AG04449 (cell line): ENCODE data around the gene LRRC28.

Experiments used
- CTCF ChIA-PET: fragments of 350-600 bp; formaldehyde crosslinking; extraction: SDS; loops from one replicate; lab custom pipeline; 2021; ENCODE audit warnings: antibody characterized with exemption; lab: Yijun Ruan, JAX
- POLR2A ChIA-PET: fragments of 400-600, 350-600 bp; formaldehyde crosslinking; extraction: SDS; loops from one replicate; lab custom pipeline; 2020; ENCODE audit warnings: antibody characterized with exemption, inconsistent platforms; lab: Yijun Ruan, JAX
- DNase-seq: peaks from one replicate; pipeline ENCODE4 v3.0.0-alpha.2; 2010; ENCODE audit warnings: low read depth, low spot score
- H3K4me3 ChIP-seq: 2 replicates; pipeline ENCODE4 v1.5.1; 2011; ENCODE audit warnings: low read depth, mild to moderate bottlenecking, control low read depth, low read length
- TF ChIP-seq, protein P1 (sequence below): IDR thresholded peaks from one replicate; pipeline ENCODE4 v1.5.1; 2011; ENCODE audit warnings: mild to moderate bottlenecking, moderate library complexity, low read length, control low read depth, inconsistent platforms; ENCODE audit not compliant: insufficient read depth; ENCODE audit errors: missing control alignments

The LRRC28 gene

DNA sequence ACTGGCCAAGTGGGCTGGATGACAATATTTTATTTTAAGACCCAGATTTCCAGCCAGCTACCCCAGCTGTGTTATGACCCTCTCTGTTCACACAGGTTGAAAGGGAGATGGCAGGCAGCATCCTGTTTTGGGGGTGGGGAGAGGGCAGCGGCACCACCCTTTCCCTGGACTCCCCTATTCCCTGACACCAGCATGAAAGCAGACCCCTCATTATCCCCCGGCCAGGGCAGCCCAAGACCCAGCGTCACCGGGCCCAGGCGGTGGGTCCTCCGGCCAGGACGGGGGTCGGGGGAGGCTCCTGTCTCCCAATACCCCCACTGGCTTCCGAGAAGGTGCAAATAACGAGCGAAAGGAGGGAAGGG, 186.9 kb downstream of the LRRC28 start:
- no peak overlapping the region for H3K4me3 ChIP-seq
- CTCF ChIA-PET, result interaction anchor here (1.0 to 2.6 kb wide), 2 partner anchors 29 to 266 kb away, joined by 3 to 8 read pairs; no protein-coding TSS in a partner anchor
- POLR2A ChIA-PET, result no interaction called here
- TF ChIP-seq, protein P1, sequence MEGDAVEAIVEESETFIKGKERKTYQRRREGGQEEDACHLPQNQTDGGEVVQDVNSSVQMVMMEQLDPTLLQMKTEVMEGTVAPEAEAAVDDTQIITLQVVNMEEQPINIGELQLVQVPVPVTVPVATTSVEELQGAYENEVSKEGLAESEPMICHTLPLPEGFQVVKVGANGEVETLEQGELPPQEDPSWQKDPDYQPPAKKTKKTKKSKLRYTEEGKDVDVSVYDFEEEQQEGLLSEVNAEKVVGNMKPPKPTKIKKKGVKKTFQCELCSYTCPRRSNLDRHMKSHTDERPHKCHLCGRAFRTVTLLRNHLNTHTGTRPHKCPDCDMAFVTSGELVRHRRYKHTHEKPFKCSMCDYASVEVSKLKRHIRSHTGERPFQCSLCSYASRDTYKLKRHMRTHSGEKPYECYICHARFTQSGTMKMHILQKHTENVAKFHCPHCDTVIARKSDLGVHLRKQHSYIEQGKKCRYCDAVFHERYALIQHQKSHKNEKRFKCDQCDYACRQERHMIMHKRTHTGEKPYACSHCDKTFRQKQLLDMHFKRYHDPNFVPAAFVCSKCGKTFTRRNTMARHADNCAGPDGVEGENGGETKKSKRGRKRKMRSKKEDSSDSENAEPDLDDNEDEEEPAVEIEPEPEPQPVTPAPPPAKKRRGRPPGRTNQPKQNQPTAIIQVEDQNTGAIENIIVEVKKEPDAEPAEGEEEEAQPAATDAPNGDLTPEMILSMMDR, result no peak
- no peak for DNase-seq

DNA sequence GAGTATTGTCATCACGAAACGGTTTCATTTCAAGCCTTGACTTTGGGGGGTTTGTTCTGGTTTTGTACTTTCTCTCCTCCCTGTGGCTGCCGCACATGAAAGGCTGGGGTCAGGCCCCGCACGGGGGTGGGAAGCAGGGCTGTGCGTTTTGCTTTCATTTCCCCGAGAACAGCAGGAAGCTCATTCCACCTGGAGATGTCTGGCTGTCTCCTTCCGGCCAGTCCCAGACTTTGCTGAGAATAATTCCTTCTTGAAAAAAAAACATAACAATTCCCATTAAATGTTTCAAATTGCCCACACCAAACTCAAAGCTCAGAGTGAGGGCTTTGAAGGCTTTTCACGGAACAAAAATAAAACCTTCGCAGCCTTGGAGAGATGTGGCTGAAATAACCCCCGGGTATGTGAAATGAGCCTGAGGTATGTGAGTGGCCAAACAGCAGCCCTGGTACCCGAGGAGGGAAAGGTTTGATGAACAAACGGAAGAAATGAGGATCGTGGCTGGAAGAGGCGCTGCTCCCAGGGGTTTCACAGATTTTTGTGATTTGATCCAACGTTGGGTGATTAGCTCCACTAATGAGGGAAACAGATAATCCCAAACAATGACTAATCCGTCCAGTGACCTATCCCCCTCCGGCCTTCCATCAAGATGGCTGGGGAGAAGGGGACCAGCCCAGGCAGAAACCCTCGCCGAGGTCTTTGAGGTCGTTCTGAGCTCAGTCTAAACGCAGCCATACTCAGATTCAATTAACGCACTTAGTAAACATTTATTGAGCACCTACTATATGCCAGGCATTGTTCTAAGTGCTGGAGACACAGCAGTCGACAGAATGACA, 187.6 kb downstream of the LRRC28 start:
- POLR2A ChIA-PET, result no interaction called here
- TF ChIP-seq, protein P1, result no peak
- DNase-seq, result no peak
- H3K4me3 ChIP-seq, result no peak overlapping the region
- CTCF ChIA-PET, result interaction anchor here (1.0 to 2.6 kb wide), 2 partner anchors 30 to 265 kb away, joined by 3 to 8 read pairs; no protein-coding TSS in a partner anchor

DNA sequence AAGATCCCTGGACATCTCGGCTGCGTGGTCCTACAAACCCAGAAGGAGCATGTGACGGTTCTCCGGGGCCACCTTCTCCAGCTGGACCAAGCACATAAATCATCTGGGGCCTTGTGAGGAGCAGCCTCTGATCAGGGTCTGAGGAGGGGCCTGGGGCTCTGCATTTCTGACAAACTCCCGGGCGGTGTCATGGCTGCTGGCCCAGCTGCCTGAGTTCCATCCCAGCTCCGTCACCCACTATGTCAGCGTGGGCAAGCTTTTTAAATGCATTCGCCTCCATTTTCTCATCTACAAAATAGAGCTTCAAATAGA, 188.2 kb downstream of the LRRC28 start:
- DNase-seq, result no peak
- TF ChIP-seq, protein P1, result no peak
- ChIA-PET POLR2A (no interaction called here), CTCF (interaction anchor here (2.6 kb wide), 1 partner anchor 264 kb away, joined by 8 read pairs; no protein-coding TSS in a partner anchor)
- no peak overlapping the region for H3K4me3 ChIP-seq

DNA sequence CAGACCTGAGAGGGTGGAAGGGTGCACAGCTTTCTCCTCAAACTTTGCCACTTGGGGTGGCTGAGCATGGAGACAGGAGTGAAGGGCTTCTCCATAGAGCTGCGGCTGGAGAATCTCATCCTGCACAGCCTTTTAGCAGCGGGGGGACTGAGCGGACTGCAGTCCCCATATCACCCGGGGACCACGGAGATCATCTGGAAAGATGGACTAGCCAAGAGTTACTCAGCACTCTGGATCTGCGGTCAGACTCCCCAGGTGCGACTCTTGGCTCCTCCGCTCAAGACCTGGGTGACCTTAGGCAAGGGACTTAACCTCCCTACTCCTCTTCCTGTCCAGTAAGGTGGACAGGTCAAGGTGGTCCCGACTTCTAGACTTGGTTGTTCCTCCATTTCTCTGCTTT, 188.7 kb downstream of the LRRC28 start:
- TF ChIP-seq, protein P1, result no peak
- no peak for DNase-seq
- ChIA-PET CTCF (interaction anchor here (2.6 kb wide), 1 partner anchor 264 kb away, joined by 8 read pairs; no protein-coding TSS in a partner anchor), POLR2A (no interaction called here)
- no peak overlapping the region for H3K4me3 ChIP-seq
